GM21390 (cell line): Measurements from ENCODE around the gene SYTL2.
"Not testable (repeated sequence)": the region's sequence is repeated elsewhere in the genome, so short reads cannot be mapped to it uniquely, and the experiment has no call there.

Source experiments
- ATAC-seq: cut with Tn5 transposase; IDR thresholded peaks from one replicate; pipeline ENCODE4 v1.9.1; 2021; ENCODE audit not compliant: unreplicated experiment

SYTL2 gene

DNA sequence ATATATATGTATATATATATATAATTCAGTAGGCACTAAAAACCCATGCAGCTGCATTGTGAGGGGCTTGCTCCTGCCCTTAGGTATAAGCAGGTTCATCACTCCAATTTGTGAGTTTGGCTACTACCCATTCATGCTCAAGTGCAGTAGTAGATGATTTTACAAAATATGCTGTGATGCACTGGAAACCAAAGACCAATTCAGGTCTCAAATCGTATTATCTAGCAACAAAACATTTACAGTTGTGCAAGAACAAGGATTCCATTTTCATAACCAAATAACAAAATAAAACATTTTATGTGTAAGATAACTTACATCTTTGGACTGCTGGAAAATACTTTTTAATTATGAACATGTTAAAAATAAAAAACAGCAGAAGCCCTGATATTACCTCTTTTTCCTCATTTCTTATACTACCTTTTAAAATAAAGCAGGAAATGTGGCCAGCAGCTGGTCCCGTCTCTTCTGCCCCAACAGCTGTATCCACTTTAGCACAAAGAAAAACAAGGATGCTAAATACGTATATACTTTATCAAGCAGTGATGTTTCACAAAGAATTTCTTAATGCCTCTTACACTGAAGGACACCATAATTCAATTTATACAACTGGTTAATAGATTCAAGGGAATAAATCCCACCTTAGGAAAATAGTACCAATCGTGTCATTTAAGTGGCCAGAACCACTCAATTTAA, 148.8 kb downstream of the SYTL2 start:
- no peak for ATAC-seq

DNA sequence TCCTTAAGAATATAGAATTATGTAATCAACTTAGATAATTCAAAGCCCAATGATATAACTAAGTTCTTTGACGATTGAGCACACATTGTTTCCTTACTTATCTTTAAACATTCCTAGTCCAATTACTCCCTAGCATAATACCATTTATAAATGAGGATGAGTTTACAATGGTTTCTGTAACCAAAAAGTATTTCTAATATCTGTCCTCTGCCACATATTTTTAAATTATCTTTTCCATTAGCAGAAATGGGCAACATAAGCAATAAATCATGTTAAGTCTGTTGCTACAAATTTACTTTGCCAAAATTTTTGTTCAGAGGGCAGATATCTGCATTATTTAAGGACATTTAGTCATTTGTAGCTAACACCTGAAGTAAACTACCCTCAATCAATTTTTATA, 152.8 kb downstream of the SYTL2 start:
- no peak for ATAC-seq

DNA sequence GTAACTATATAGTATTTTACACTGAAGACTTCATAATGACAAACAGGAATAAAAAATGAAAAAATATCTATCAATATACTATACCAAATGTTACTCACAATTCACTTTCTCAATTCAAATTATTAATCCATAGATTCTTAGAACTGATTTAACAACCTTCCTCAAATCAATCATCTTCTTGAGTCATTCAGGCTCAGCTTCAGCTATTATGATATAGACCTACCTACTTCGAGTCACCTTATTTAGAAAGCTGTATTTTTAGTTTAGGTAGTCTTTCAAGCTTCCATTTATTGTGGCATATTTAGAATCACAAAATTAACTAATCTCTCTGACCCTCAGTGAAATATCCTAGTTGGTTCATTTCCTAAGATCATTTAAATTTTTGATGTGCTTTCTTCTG, 154.2 kb downstream of the SYTL2 start:
- ATAC-seq: no peak

GRCh38 chr11:85654343-85654742, 156.6 kb downstream of the SYTL2 start:
- not testable (repeated sequence) for ATAC-seq

DNA sequence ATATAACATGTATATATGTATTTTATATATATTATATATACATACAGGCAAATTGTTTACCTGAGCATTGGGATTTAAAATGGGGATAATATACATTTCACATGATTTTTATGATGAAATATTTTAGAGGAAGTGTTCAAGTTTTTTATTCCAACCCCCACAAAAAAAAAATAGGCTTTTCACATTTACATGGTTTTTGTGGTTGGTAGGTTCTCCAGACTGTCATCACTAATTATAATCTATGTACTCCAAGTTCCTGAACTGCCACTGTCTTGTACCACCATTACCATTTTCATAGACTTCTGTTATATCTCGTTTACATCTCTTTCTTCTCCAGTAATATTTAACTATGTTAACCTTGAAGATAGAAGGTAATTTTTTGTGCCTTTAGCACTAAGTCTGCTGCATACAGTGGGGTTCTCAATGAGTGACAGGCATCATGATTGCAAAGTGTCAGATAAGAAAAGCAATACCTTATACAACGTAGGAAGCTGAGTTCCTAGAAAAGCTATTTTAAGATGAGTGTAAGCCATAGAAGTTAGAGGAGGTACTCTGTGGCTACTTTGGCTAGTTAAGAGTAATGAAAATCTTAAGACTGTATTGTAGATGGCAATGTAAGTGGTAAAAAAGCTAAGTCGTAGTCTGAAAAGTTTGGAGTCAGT, 158.0 kb downstream of the SYTL2 start:
- no peak for ATAC-seq

GRCh38 chr11:85651118-85651517, 159.8 kb downstream of the SYTL2 start:
- no peak for ATAC-seq

DNA sequence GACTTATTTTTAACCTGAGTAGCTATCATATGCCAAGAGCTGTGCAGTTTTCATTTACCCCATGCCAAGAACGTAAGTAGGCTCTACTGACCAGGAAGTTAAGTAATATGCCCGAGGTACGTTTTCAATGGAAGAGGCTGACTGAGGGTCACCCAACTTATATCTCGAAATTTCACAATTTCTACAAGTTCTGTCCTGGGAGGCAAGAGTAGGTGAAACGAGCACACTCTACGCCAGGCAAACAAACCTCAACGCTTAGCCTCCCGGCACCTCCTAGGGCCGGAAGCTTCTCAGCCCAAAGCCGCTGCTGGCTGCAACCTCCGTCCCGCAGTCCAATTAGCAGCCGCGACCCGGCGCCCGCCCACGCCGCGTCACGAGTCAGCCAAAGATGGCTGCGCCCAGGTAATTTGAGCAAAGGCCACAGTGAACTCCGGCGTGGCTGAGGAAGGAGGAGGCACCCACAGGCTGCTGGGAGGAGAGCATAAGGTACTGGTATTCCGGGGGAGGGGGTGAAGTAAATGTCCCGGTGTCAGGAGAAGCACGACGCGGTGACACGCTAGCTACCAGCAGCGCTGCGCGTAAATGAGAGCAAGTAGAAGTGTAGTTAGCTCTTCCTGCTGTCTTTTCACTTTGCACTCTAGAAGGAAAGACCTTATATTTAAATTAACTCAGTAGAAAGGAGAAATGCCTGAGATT, 163.2 kb downstream of the SYTL2 start, which contains the start of gene TMEM126A:
Gene TMEM126A, plus strand, starts transcription at position 364 of the 696 bp plus-strand sequence. CDS start 2,289 bp downstream, outside the sequence.
- ATAC-seq: peak; percentile 100

- peak; percentile 20 for ATAC-seq
Observed at GRCh38 chr11:85647078-85647477, 163.9 kb downstream of the SYTL2 start.
